Stomach (tissue), 4 donors: Measurements from ENCODE around the gene RTN4.

ENCODE experiments used
- CTCF ChIP-seq, 7 experiments: fragments of 450-650 bp in 4 of 7; fragments of 200-600 bp in 3 of 7; sonication (generic) in 3 of 7; IDR thresholded peaks; one replicate each; pipeline ENCODE4 v1.5.1; 2016 to 2019; ENCODE audit warnings: antibody characterized with exemption in 7 of 7, control low read depth in 2 of 7, mild to moderate bottlenecking in 1 of 7
- EP300 ChIP-seq: sonication (generic); formaldehyde crosslinking; IDR thresholded peaks from one replicate; pipeline ENCODE4 v1.6.1; 2017; ENCODE audit warnings: antibody characterized with exemption
- POLR2A ChIP-seq, 4 donors: fragments of 450-650 bp; IDR thresholded peaks; one replicate each; pipeline ENCODE4 v1.6.1; 2016; ENCODE audit warnings: antibody characterized with exemption in 4 of 4, control low read depth in 2 of 4, mild to moderate bottlenecking in 1 of 4, moderate library complexity in 1 of 4

GRCh38 chr2:55047677-55048299, 2.5 kb downstream of the RTN4 start:
- TF ChIP-seq CTCF (IDR thresholded peaks at IDR 0.05), result no peak
- no peak for TF ChIP-seq EP300
- TF ChIP-seq POLR2A (IDR thresholded peaks at IDR 0.05), result no peak
